Fibroblast of lung (primary cell): ENCODE data around the gene CHD2. TPM values are rescaled to one million over a fixed set of nuclear protein-coding genes. Genes with fewer than 3 reads are reported as not detected.

Experiments used
- DNase-seq, 2 donors: peaks; one replicate each; pipeline versions ENCODE4 v3.0.0 to v3.0.0-alpha.2; 2010; ENCODE audit warnings: low read depth in 2 of 2
- H2AFZ ChIP-seq: 2 replicates; pipeline ENCODE4 v1.5.1; 2012; ENCODE audit warnings: low read length, control low read depth, inconsistent platforms
- H3K27ac ChIP-seq: 2 replicates; pipeline ENCODE4 v1.5.1; 2011; ENCODE audit warnings: low read length, control low read depth; ENCODE audit not compliant: insufficient read depth
- H3K27me3 ChIP-seq: 2 replicates; pipeline ENCODE4 v1.5.1; 2011; ENCODE audit warnings: mild to moderate bottlenecking, low read length; ENCODE audit not compliant: control insufficient read depth, insufficient read depth
- H3K36me3 ChIP-seq: 2 replicates; pipeline ENCODE4 v1.5.1; 2011; ENCODE audit warnings: low read length; ENCODE audit not compliant: control insufficient read depth, insufficient read depth
- H3K4me1 ChIP-seq: 2 replicates; pipeline ENCODE4 v1.5.1; 2011; ENCODE audit warnings: low read length; ENCODE audit not compliant: control insufficient read depth, insufficient read depth; ENCODE audit errors: extremely low read depth
- H3K4me2 ChIP-seq: 2 replicates; pipeline ENCODE4 v1.5.1; 2011; ENCODE audit warnings: low read length, control low read depth; ENCODE audit not compliant: insufficient read depth; ENCODE audit errors: extremely low read depth
- H3K4me3 ChIP-seq, 4 experiments: fragments of 200-600 bp in 1 of 4; sonication (generic) in 1 of 4; replicated peaks in 1 of 4; 2 replicates each; pipeline ENCODE4 v1.5.1; 2011 to 2016; ENCODE audit warnings: low read length in 4 of 4, low read depth in 3 of 4, mild to moderate bottlenecking in 3 of 4, control low read depth in 2 of 4, inconsistent platforms in 1 of 4, mixed read lengths in 1 of 4; ENCODE audit not compliant: insufficient read depth in 1 of 4; ENCODE audit errors: control extremely low read depth in 1 of 4
- H3K79me2 ChIP-seq: 2 replicates; pipeline ENCODE4 v1.5.1; 2012; ENCODE audit warnings: mild to moderate bottlenecking, low read length, inconsistent platforms; ENCODE audit not compliant: control insufficient read depth, insufficient read depth
- H3K9ac ChIP-seq: 2 replicates; pipeline ENCODE4 v1.5.1; 2011; ENCODE audit warnings: mild to moderate bottlenecking, low read length, control low read depth; ENCODE audit not compliant: insufficient read depth
- H3K9me3 ChIP-seq: 2 replicates; pipeline ENCODE4 v1.5.1; 2012; ENCODE audit warnings: low read depth, low read length; ENCODE audit not compliant: control insufficient read depth, insufficient read depth
- H4K20me1 ChIP-seq: 2 replicates; pipeline ENCODE4 v1.5.1; 2011; ENCODE audit warnings: low read length; ENCODE audit not compliant: control insufficient read depth, insufficient read depth; ENCODE audit errors: extremely low read depth
- EZH2 ChIP-seq: IDR thresholded peaks from 2 replicates; pipeline ENCODE4 v1.5.1; 2012; ENCODE audit warnings: low read length, control low read depth, mild to moderate bottlenecking; ENCODE audit errors: missing control alignments
- polyA plus RNA-seq, 2 donors: library from polyadenylated mRNA; depleted of rRNA in 1 of 2; stranded (reverse) in 1 of 2; unstranded in 1 of 2; fragments of >200 nt; gene quantifications; 2 replicates each; pipeline ENCODE4 v1.2.1, GENCODE V29; 2011 to 2012; ENCODE audit warnings: missing spikeins in 1 of 2
- total RNA-seq: library from RNA; depleted of rRNA; stranded (reverse); fragments of >200 nt; gene quantifications from 2 replicates; pipeline ENCODE4 v1.2.1, GENCODE V29; 2014
- TF ChIP-seq, protein P1 (sequence below), 2 donors: IDR thresholded peaks in 1 of 2; conservative IDR thresholded peaks in 1 of 2; 1 replicate in 1 of 2; 2 replicates in 1 of 2; pipeline ENCODE4 v1.5.1; 2011 to 2012; ENCODE audit warnings: low read length in 2 of 2, control low read depth in 1 of 2, inconsistent platforms in 1 of 2, low read depth in 1 of 2, mild to moderate bottlenecking in 1 of 2

The CHD2 gene
- total and polyA plus RNA-seq, 2 donors (not counting 1 experiment from before 2014, with no cell fraction given) = 36.5 to 92.5 TPM

DNA sequence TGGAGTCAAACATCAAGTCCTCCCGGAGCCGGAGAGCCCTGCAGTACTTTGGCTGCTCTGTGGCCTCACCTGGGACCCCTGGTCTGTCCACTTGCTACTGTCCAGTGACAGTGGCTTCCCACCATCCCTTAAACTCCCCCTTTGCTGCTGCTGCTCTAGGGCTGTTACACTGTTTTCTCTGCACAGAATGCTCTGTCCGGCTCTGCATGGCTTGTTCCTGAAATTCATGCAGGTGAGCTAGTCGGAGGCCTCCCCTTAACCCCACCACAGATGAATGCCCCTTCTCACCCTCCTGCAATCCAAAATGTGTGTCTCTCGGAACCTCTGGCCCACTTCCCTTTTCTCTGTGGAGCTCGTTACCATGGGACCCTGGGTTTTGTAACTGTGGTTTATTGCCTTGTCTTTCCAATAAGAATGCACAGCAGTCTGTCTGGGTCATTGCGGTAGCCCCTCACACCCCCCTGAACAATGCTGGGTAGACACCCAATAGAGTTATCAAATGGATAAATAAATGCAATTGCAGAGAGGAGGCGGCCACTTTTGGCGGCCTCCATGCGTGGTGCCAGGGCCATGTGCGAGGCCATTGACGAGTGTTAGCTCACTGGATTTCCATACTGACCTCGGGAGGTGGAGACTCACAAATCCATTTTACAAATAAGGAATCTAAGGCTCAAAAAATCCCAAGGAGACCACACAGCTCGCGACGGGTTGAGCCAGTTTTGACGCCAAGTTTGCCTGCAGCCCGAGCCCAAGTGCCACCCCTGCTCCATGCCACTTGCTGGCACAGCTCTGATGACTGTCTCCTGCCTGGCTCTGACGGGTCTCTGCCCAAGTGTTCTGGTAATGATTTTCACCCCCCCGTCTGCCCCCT is 140.4 kb downstream of the CHD2 start:
- no peak for TF ChIP-seq EZH2
- TF ChIP-seq, protein P1, sequence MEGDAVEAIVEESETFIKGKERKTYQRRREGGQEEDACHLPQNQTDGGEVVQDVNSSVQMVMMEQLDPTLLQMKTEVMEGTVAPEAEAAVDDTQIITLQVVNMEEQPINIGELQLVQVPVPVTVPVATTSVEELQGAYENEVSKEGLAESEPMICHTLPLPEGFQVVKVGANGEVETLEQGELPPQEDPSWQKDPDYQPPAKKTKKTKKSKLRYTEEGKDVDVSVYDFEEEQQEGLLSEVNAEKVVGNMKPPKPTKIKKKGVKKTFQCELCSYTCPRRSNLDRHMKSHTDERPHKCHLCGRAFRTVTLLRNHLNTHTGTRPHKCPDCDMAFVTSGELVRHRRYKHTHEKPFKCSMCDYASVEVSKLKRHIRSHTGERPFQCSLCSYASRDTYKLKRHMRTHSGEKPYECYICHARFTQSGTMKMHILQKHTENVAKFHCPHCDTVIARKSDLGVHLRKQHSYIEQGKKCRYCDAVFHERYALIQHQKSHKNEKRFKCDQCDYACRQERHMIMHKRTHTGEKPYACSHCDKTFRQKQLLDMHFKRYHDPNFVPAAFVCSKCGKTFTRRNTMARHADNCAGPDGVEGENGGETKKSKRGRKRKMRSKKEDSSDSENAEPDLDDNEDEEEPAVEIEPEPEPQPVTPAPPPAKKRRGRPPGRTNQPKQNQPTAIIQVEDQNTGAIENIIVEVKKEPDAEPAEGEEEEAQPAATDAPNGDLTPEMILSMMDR (conservative IDR thresholded peaks at IDR 0.05 in 1 of 2, IDR thresholded peaks at IDR 0.05 in 1 of 2; ENCODE audit: low read depth in 1 of 2, low read length in 2 of 2) = no peak
- H3K9ac ChIP-seq = no peak overlapping the region
- no peak overlapping the region for H3K27ac ChIP-seq
- no peaks in the 10 kb centered on the region for H3K4me1 ChIP-seq
- no peak for DNase-seq
- H4K20me1 ChIP-seq = no peaks in the 10 kb centered on the region
- no peak overlapping the region for H3K4me3 ChIP-seq
- H3K36me3 ChIP-seq = no peaks in the 10 kb centered on the region
- H3K9me3 ChIP-seq = no peaks in the 10 kb centered on the region
- H2AFZ ChIP-seq = no peak overlapping the region
- no peaks in the 10 kb centered on the region for H3K79me2 ChIP-seq
- H3K27me3 ChIP-seq = no peaks in the 10 kb centered on the region
- H3K4me2 ChIP-seq = no peak overlapping the region

DNA sequence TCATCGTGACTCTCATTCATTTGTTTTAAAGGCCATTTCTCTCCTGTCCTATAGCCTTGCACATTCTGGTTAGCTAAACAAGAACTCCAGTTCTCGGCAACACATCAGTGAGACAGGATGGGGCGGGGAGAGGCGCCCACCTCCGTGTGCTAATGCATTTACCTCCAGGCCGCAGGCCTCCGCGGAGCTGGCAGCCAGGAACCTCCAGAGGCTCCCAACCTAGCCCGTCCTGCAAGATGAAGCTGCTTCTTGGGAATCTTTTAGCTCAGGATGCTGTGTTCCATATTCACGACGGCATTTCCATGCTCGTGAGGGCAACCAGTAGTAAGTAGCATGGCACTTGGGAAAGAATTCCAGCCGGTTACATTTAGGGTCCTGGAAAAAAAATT is 141.0 kb downstream of the CHD2 start:
- Histone ChIP-seq H3K9ac (no peak overlapping the region), H2AFZ (no peak overlapping the region), H3K79me2 (no peaks in the 10 kb centered on the region), H3K36me3 (no peaks in the 10 kb centered on the region), H3K27ac (no peak overlapping the region), H3K4me2 (no peak overlapping the region), H3K4me1 (no peaks in the 10 kb centered on the region), H3K27me3 (no peaks in the 10 kb centered on the region), H3K9me3 (no peaks in the 10 kb centered on the region), H4K20me1 (no peaks in the 10 kb centered on the region), H3K4me3 (no peak overlapping the region)
- TF ChIP-seq EZH2 = no peak
- TF ChIP-seq, protein P1 (conservative IDR thresholded peaks at IDR 0.05 in 1 of 2, IDR thresholded peaks at IDR 0.05 in 1 of 2; ENCODE audit: low read depth in 1 of 2, low read length in 2 of 2) = no peak
- DNase-seq = no peak

DNA sequence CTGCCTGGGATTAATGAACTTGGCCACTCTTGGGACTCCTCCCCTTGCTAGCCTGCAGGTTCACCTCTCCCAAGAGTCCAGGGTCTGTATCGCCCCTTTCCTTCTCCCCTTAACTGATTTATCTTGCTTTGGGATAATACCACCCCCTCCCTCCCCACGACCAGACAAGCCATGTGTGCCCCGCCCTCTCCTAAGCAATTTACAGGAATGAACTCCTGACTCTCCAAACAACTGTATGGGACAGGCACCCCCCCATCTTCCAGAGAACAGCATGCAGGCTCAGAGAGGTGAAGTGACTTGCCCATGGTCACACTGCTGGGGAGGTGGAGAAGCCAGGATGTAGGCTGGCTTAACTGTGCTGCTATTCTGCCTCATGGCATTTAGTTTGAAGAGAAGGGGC is 142.1 kb downstream of the CHD2 start:
- Histone ChIP-seq H3K9ac (no peak overlapping the region), H3K27ac (no peak overlapping the region), H2AFZ (no peak overlapping the region), H3K4me2 (no peak overlapping the region), H3K4me3 (no peak overlapping the region), H3K27me3 (no peaks in the 10 kb centered on the region), H3K79me2 (no peaks in the 10 kb centered on the region), H3K9me3 (no peaks in the 10 kb centered on the region), H3K4me1 (no peaks in the 10 kb centered on the region), H4K20me1 (no peaks in the 10 kb centered on the region), H3K36me3 (no peaks in the 10 kb centered on the region)
- no peak for TF ChIP-seq EZH2
- TF ChIP-seq, protein P1 (conservative IDR thresholded peaks at IDR 0.05 in 1 of 2, IDR thresholded peaks at IDR 0.05 in 1 of 2; ENCODE audit: low read depth in 1 of 2, low read length in 2 of 2) = no peak
- no peak for DNase-seq
